Gastroesophageal sphincter (tissue), 4 donors: ENCODE data around the gene RXFP4. TPM values are rescaled to one million over a fixed set of nuclear protein-coding genes. Genes with fewer than 3 reads are reported as not detected.

Experiments used
- ATAC-seq: fragments of 150-250 bp; one replicate; pipeline ENCODE4 v1.9.1; 2016; ENCODE audit warnings: mild to moderate bottlenecking, moderate library complexity
- H3K27ac ChIP-seq, 4 donors: fragments of 200-600 bp; sonication (generic) in 3 of 4; 1 replicate in 3 of 4; 2 replicates in 1 of 4; pipeline ENCODE4 v1.5.1; 2016 to 2019
- H3K27me3 ChIP-seq: fragments of 200-600 bp; sonication (generic); one replicate; pipeline ENCODE4 v1.5.1; 2019
- H3K36me3 ChIP-seq, 2 donors: fragments of 200-600 bp; sonication (generic); one replicate each; pipeline ENCODE4 v1.5.1; 2019; ENCODE audit warnings: control low read depth in 1 of 2
- H3K4me1 ChIP-seq, 3 donors: fragments of 200-600 bp; sonication (generic); 1 replicate in 2 of 3; 2 replicates in 1 of 3; pipeline ENCODE4 v1.5.1; 2016 to 2019; ENCODE audit warnings: control low read depth in 2 of 3
- H3K4me3 ChIP-seq, 2 donors: fragments of 200-600 bp; sonication (generic); one replicate each; pipeline ENCODE4 v1.5.1; 2019; ENCODE audit warnings: mild to moderate bottlenecking in 1 of 2, moderate library complexity in 1 of 2
- H3K9me3 ChIP-seq, 3 donors: fragments of 200-600 bp; sonication (generic); one replicate each; pipeline ENCODE4 v1.5.1; 2017 to 2019; ENCODE audit warnings: control low read depth in 2 of 3
- EP300 ChIP-seq: sonication (generic); formaldehyde crosslinking; IDR thresholded peaks from one replicate; pipeline ENCODE4 v1.6.1; 2017; ENCODE audit warnings: antibody characterized with exemption, mild to moderate bottlenecking
- POLR2A ChIP-seq, 2 donors: fragments of 450-650 bp; IDR thresholded peaks; one replicate each; pipeline ENCODE4 v1.6.1; 2017; ENCODE audit warnings: antibody characterized with exemption in 2 of 2, mild to moderate bottlenecking in 2 of 2, moderate library complexity in 1 of 2
- POLR2AphosphoS5 ChIP-seq: sonication (generic); formaldehyde crosslinking; IDR thresholded peaks from one replicate; pipeline ENCODE4 v1.6.1; 2017; ENCODE audit warnings: antibody characterized with exemption
- WGBS, 2 donors: methylation state at CpG; one replicate each; pipeline ENCODE4 v1.1.5; 2018; ENCODE audit warnings: low coverage in 1 of 2; 5-methylcytosine and 5-hydroxymethylcytosine counted together
- total RNA-seq, 4 donors: library from RNA; depleted of rRNA; stranded (reverse); fragments of >200 nt; gene quantifications; one replicate each; pipeline ENCODE4 v1.1.0, GENCODE V29; 2016
- TF ChIP-seq, protein P1 (sequence below), 4 experiments: fragments of 200-600 bp in 2 of 4; fragments of 450-650 bp in 2 of 4; sonication (generic) in 1 of 4; IDR thresholded peaks; one replicate each; pipeline ENCODE4 v1.5.1; 2017 to 2019; ENCODE audit warnings: antibody characterized with exemption in 4 of 4, mild to moderate bottlenecking in 2 of 4, moderate library complexity in 2 of 4

Gene RXFP4
- total RNA-seq, 4 donors from 2014 or later, result 0.27 TPM; not detected in 3

DNA sequence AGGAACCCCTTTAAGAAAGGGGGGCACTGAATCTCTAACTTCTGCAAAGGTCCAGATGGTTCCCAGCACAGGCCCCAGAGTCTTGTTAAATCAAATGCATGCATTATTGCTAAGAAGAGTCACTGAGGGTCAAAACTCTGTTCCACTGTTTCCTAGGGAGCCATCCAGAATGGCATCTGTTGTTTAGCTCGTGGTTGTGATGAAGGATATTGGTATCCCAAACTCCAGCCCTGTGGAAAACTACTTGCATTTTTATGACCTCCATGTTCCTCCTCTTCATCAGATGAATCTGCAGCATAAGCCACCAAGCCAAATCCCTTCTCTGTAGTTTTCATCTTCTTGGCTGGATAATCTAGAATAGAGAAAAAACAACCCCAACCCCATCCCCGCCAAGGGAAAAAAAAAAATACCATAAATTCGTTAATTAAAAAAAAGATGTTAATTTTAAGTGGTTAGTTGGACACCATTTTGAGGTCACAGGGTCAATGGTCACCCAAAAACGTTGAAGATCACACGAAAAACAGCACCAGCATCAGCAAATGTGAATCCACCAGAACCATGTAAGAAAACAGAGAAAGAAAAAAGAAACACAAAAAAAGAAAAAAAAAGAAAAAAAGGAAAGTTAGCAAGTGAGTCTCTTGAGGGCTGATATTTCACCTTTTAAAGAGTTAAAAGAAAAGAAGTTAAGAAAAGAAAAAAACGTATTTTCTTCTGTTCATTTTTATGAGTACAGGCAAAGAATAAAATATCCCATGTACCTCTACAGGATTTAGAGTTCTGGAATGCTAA is 27.3 kb upstream of the RXFP4 start:
- Histone ChIP-seq H3K4me3 (no peak overlapping the region), H3K4me1 (peaks cover 3 to 24% (median 5%) of the 10 kb centered on the region in 3 donors), H3K9me3 (no peaks in the 10 kb centered on the region), H3K27me3 (no peaks in the 10 kb centered on the region), H3K27ac (peak overlapping the region in 2 of 4 donors; percentile 21 to 42), H3K36me3 (peaks cover 21 to 77% of the 10 kb centered on the region in 2 donors)
- TF ChIP-seq, protein P1, sequence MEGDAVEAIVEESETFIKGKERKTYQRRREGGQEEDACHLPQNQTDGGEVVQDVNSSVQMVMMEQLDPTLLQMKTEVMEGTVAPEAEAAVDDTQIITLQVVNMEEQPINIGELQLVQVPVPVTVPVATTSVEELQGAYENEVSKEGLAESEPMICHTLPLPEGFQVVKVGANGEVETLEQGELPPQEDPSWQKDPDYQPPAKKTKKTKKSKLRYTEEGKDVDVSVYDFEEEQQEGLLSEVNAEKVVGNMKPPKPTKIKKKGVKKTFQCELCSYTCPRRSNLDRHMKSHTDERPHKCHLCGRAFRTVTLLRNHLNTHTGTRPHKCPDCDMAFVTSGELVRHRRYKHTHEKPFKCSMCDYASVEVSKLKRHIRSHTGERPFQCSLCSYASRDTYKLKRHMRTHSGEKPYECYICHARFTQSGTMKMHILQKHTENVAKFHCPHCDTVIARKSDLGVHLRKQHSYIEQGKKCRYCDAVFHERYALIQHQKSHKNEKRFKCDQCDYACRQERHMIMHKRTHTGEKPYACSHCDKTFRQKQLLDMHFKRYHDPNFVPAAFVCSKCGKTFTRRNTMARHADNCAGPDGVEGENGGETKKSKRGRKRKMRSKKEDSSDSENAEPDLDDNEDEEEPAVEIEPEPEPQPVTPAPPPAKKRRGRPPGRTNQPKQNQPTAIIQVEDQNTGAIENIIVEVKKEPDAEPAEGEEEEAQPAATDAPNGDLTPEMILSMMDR (IDR thresholded peaks at IDR 0.05), result no peak
- TF ChIP-seq POLR2AphosphoS5, result no peak
- no peak for TF ChIP-seq EP300
- no peak for TF ChIP-seq POLR2A (IDR thresholded peaks at IDR 0.05)
- no peak for ATAC-seq
- 53 to 67% methylated on average over 2 to 4 of the region's 6 CpGs for WGBS, 2 donors

DNA sequence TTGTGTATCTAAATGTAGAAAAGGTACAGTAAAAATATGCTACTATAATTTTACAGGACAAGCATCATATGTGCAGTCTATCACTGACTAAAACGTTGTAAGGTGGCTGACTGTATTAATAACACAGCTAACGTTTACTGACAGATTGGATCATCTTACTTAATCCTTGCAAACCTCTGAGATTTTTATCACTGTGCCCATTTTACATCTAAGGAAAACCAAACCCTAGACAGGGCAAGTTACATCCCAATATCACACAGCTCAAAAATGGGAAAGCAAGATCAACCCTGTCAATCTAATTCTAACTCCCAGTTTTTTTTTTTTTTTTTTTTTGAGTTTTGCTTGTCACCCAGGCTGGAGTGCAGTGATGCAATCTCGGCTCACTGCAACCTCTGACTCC is 22.8 kb upstream of the RXFP4 start:
- no peak for ATAC-seq
- TF ChIP-seq POLR2A (IDR thresholded peaks at IDR 0.05), result no peak
- TF ChIP-seq EP300, result no peak
- TF ChIP-seq, protein P1 (IDR thresholded peaks at IDR 0.05), result no peak
- no peak for TF ChIP-seq POLR2AphosphoS5
- Histone ChIP-seq H3K9me3 (no peaks in the 10 kb centered on the region), H3K4me1 (peaks cover 0 to 4% (median 0%) of the 10 kb centered on the region in 3 donors), H3K4me3 (no peak overlapping the region), H3K27me3 (no peaks in the 10 kb centered on the region), H3K36me3 (peaks cover 26 to 100% of the 10 kb centered on the region in 2 donors), H3K27ac (no peak overlapping the region)
- WGBS, 2 donors, result 50 to 59% methylated on average over 2 of the region's 3 CpGs

DNA sequence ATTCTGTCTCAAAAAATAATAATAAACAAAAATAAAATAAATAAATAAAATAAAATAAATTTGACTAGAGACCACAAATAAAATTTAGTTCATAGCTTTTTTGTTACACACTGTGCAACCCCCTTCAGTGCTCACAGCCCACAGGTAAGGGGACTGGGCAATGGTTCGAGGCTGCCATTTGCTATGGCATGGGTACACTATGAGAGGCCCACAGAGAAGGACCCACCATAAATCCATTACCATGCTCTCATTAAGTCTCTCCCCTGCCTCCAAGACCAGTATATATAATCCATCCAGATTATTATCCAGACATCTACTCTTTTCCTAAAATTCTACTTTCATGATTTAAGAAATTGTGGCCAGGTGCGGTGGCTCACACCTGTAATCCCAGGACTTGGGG is 21.6 kb upstream of the RXFP4 start:
- TF ChIP-seq POLR2A (IDR thresholded peaks at IDR 0.05) (no peak), POLR2AphosphoS5 (no peak), EP300 (no peak)
- TF ChIP-seq, protein P1 (IDR thresholded peaks at IDR 0.05), result no peak
- no peak overlapping the region for H3K27ac ChIP-seq
- H3K4me1 ChIP-seq, result peaks cover 0 to 4% (median 0%) of the 10 kb centered on the region in 3 donors
- ATAC-seq, result no peak
- H3K4me3 ChIP-seq, result no peak overlapping the region
- WGBS, 2 donors, result 100% methylated on average over 1 of the region's 2 CpGs
- H3K27me3 ChIP-seq, result no peaks in the 10 kb centered on the region
- H3K9me3 ChIP-seq, result no peaks in the 10 kb centered on the region
- H3K36me3 ChIP-seq, result peaks cover 17 to 100% of the 10 kb centered on the region in 2 donors

DNA sequence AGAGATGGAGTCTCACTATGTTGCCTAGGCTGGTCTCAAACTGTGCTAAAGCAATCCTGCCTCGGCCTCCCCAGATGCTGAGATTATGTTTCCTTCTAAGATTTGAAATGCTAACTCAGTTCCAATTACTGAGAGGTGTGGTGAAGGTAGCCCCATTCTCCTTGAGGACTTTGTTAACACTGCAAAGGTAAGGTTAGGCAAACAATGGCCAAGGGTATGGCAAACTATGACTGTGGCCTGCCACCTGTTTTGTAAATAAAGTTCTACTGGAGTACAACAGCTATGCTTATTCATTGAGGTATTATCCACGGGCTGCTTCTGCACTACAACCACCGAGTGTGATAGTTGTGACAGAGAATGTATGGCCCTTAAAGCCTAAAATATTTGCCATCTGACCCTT is 20.7 kb upstream of the RXFP4 start:
- H3K4me1 ChIP-seq, result peaks cover 0 to 4% (median 0%) of the 10 kb centered on the region in 3 donors
- no peak overlapping the region for H3K4me3 ChIP-seq
- H3K27ac ChIP-seq, result no peak overlapping the region
- 96 to 100% methylated on average over 1 to 3 of the region's 3 CpGs for WGBS, 2 donors
- no peak for ATAC-seq
- TF ChIP-seq EP300, result no peak
- TF ChIP-seq, protein P1 (IDR thresholded peaks at IDR 0.05), result no peak
- no peak for TF ChIP-seq POLR2A (IDR thresholded peaks at IDR 0.05)
- no peak for TF ChIP-seq POLR2AphosphoS5
- H3K9me3 ChIP-seq, result no peaks in the 10 kb centered on the region
- no peaks in the 10 kb centered on the region for H3K27me3 ChIP-seq
- H3K36me3 ChIP-seq, result peaks cover 17 to 100% of the 10 kb centered on the region in 2 donors

DNA sequence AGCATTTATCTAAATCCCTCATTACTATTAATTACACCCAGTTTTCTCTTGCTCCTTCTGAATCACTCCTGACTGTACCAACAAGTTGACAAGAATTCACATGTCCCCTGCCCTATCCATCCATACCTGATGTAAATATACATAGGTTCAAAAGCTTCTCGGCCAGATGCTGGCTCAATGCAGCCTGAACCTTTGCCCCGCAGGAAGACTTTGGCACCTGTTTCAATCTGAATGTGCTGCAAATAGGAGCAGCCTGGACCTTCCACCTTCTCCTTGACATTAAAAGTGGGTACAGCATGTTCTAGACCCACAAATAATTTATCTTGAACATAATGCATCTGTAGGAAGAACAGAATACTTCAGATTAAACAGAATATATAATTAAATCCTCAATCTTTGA is 15.9 kb upstream of the RXFP4 start:
- TF ChIP-seq POLR2AphosphoS5 (no peak), EP300 (no peak), POLR2A (IDR thresholded peaks at IDR 0.05) (no peak)
- TF ChIP-seq, protein P1 (IDR thresholded peaks at IDR 0.05), result no peak
- no peaks in the 10 kb centered on the region for H3K9me3 ChIP-seq
- H3K4me1 ChIP-seq, result peaks cover 0 to 21% (median 4%) of the 10 kb centered on the region in 3 donors
- H3K4me3 ChIP-seq, result no peak overlapping the region
- H3K27ac ChIP-seq, result no peak overlapping the region
- 79 to 100% methylated on average over 1 to 2 of the region's 2 CpGs for WGBS, 2 donors
- no peak for ATAC-seq
- peaks cover 9 to 98% of the 10 kb centered on the region in 2 donors for H3K36me3 ChIP-seq
- H3K27me3 ChIP-seq, result no peaks in the 10 kb centered on the region
